ENCODE results near the gene MYBPC1.
A peak's percentile ranks its signal among the peaks of the same experiment; 100 is the strongest.
"Not testable (repeated sequence)": the region's sequence is repeated elsewhere in the genome, so short reads cannot be mapped to it uniquely, and the experiment has no call there.

Gene MYBPC1

GRCh38 chr12:101697197-101697929 lies 102.6 kb downstream of the MYBPC1 start, which contains the start of gene CHPT1:
Gene CHPT1 (plus strand): TSS chr12:101697640. CDS start chr12:101697862, 222 bp downstream.
- peak; percentile 52 for DNase-seq

- peak; percentile 3 for DNase-seq
Observed at GRCh38 chr12:101697930-101698799, 103.4 kb downstream of the MYBPC1 start.

DNA sequence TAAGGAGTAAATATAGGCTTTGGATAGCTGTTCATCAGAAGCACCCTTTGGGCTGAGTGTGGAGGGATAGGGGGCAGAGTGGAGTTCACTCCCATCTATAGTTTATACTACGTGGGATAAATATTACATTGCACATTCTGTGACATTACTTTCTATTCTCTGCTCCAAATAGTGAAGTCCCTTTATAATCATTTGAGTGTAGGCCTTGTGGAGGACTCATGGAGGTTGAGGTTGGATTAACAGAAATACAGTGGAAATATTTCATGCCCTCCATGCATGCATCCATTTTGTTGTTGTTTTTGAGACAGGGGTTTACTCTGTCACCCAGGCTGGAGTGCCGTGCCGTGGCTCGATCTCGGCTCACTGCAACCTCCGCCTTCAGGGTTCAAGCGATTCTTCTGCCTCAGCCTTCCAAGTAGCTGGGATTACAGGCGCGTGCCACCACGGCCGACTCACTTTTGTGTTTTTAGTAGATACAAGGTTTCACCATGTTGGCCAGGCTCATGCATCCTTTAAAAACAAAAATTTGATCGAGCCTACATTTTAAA lies 104.1 kb downstream of the MYBPC1 start:
- DNase-seq: no peak

GRCh38 chr12:101700299-101700820 lies 105.6 kb downstream of the MYBPC1 start:
- DNase-seq: no peak

GRCh38 chr12:101703487-101703886 lies 108.7 kb downstream of the MYBPC1 start:
- DNase-seq: no peak

DNA sequence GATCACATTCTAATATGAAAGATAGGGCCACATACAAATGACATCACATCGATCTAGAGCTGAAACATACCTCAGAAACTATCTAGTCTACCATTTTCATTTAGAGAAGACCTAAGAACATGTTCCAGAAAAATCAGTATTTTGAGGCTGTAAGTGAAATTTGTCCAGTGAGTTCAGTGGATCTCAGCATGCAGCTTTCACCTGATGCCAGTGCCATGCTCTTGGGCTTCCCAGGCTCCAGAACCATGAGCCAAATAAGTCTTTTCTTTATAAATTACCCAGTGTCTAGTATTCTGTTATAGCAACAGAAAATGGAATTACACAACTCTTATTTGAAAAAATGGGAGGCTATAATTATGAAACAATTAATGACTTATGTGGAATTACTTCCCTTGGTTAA lies 111.6 kb downstream of the MYBPC1 start:
- DNase-seq: no peak

GRCh38 chr12:101707131-101707782 lies 112.5 kb downstream of the MYBPC1 start:
- no peak for DNase-seq

GRCh38 chr12:101710288-101710687 lies 115.5 kb downstream of the MYBPC1 start:
- no peak for DNase-seq

DNA sequence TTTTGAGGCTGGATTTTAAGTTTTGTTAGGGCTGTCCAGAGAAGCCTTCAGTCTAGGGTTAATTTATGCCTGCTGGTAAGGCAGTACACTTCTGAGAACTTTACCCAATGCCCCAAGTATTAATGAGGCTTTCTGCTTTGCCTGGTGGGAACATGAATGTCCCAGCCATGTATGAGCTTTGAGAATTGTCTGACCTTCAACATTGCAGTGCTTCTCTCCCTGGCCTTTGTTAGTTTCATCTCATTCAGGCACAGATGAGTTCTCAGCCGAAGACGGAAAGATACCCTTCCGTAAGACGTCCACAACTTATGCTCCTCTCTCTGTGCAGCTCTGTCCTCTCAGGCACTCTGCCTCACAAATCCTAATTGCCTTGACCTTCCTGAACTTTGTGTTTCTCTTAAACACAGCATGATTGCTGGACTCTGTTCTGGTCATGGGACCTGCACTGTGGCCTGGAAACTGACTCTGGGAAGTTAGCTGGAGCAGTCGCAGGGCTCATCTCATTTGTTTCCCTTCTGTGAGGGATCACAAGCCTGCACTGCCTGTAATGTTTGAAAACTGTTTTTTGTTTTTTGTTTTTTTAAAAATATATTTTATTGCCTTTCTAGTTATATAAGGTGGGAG lies 118.4 kb downstream of the MYBPC1 start:
- no peak for DNase-seq

- DNase-seq: no peak
Observed at GRCh38 chr12:101713930-101714329, 119.2 kb downstream of the MYBPC1 start.

DNA sequence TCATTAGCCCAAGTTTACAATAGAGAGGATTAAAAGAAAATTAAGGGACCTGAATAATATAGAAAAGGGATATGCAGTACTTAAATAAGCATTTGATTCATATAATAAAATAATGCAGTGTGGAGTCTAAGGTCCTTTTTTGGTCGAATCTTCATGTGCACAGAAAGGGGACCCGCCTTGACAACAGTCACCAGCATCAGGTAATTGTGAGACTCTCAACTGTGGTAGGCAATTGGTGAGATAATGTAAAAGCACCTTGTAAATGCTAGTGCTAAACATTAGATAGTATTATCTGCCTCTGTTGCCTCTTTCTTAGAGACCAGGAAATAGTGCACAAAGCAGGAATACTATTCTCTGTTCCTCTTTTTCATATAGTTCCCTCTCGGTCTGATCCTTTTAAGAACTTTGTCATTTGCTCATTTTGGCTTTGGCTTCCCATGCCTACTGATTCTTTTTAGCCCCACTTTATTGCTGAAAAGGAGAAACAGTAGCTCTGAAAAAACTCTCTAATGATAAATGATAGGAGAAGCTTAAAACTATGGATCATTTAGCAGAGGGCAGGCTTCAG lies 120.2 kb downstream of the MYBPC1 start:
- DNase-seq: no peak

- DNase-seq: no peak
Observed at GRCh38 chr12:101719566-101719965, 124.8 kb downstream of the MYBPC1 start.

- DNase-seq: no peak
Observed at GRCh38 chr12:101720118-101720517, 125.3 kb downstream of the MYBPC1 start.

GRCh38 chr12:101722392-101722791 lies 127.6 kb downstream of the MYBPC1 start:
- DNase-seq: no peak

GRCh38 chr12:101727098-101727497 lies 132.3 kb downstream of the MYBPC1 start:
- no peak for DNase-seq

GRCh38 chr12:101729842-101730241 lies 135.1 kb downstream of the MYBPC1 start:
- DNase-seq: no peak

DNA sequence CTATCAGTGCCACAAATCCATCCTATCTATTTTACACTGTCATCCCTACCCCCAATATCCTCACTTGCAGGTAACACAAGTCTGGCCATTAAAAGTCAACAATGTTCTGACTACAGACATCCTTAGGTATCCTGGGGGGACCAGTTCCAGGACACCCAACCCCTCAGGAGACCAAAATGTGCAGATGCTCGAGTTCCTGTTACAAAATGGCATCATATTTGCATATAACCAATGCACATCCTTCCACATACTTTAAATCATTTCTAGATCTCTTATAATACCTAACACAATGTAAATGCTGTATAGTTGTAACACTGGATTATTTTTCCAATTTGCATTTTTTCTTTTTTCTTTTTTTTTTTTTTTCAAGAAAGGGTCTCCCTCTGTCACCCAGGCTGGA lies 137.5 kb downstream of the MYBPC1 start:
- DNase-seq: no peak

- DNase-seq: no peak
Observed at GRCh38 chr12:101733166-101733565, 138.4 kb downstream of the MYBPC1 start.

DNA sequence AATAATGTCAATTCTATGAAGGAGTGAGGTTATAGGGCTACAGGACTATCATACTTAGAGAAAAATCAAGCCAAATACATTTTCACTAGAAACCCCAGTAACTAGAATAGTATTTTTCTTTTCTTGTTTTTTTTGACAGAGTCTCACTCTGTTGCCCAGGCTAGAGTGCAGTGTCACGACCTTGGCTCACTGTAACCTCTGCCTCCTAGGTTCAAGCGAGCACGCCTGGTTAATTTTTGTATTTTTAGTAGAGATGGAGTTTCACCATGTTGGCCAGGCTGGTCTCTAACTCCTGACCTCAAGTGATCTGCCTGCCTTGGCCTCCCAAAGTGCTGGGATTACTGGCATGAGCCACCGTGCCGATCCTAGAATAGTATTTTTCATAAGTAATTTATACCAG lies 139.7 kb downstream of the MYBPC1 start:
- not testable (repeated sequence) for DNase-seq

Data from T-helper 9 cell (primary cell).